DND-41 (cell line): ENCODE measurements around the gene ZC3H15.

ENCODE experiments used
- EZH2 ChIP-seq: IDR thresholded peaks from 3 replicates; pipeline ENCODE4 v1.6.1; 2012; ENCODE audit warnings: borderline replicate concordance, low read depth, mild to moderate bottlenecking, moderate library complexity, low read length, inconsistent platforms; ENCODE audit not compliant: severe bottlenecking
- TF ChIP-seq, protein P1 (sequence below): IDR thresholded peaks from 2 replicates; pipeline ENCODE4 v1.5.1; 2012; ENCODE audit warnings: borderline replicate concordance, low read length, moderate library complexity, mild to moderate bottlenecking; ENCODE audit not compliant: poor library complexity, severe bottlenecking; ENCODE audit errors: extremely low read depth

DNA sequence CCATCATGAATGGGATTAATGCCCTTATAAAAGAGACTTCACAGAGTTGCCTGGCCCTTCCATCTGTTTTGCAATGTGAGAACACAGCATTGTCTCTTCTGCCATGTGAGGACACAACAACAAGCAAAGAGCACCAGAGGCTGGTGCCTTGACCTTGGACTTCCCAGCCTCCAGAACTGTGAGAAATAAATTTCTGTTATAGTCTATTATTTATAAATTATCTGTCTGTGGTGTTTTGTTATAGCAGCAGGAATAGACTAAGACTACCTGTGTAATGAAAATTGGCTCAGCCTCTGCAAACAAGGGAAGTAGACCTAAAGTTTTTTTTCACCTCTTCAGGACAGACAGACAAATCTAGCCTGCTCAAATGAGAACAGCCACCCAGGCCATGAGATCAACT is 19.3 kb upstream of the ZC3H15 start:
- TF ChIP-seq, protein P1, sequence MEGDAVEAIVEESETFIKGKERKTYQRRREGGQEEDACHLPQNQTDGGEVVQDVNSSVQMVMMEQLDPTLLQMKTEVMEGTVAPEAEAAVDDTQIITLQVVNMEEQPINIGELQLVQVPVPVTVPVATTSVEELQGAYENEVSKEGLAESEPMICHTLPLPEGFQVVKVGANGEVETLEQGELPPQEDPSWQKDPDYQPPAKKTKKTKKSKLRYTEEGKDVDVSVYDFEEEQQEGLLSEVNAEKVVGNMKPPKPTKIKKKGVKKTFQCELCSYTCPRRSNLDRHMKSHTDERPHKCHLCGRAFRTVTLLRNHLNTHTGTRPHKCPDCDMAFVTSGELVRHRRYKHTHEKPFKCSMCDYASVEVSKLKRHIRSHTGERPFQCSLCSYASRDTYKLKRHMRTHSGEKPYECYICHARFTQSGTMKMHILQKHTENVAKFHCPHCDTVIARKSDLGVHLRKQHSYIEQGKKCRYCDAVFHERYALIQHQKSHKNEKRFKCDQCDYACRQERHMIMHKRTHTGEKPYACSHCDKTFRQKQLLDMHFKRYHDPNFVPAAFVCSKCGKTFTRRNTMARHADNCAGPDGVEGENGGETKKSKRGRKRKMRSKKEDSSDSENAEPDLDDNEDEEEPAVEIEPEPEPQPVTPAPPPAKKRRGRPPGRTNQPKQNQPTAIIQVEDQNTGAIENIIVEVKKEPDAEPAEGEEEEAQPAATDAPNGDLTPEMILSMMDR = no peak
- TF ChIP-seq EZH2 = no peak
